ENCODE measurements around the gene MRPL53. TPM values are rescaled to one million over a fixed set of nuclear protein-coding genes. Genes with fewer than 3 reads are reported as not detected.

The MRPL53 gene
- total and polyA plus RNA-seq, 9 of the 15 experiments (the other 6 are each of a cell fraction or from before 2014, with no cell fraction given), result 11.5 to 87.9 (median 41.1) TPM

DNA sequence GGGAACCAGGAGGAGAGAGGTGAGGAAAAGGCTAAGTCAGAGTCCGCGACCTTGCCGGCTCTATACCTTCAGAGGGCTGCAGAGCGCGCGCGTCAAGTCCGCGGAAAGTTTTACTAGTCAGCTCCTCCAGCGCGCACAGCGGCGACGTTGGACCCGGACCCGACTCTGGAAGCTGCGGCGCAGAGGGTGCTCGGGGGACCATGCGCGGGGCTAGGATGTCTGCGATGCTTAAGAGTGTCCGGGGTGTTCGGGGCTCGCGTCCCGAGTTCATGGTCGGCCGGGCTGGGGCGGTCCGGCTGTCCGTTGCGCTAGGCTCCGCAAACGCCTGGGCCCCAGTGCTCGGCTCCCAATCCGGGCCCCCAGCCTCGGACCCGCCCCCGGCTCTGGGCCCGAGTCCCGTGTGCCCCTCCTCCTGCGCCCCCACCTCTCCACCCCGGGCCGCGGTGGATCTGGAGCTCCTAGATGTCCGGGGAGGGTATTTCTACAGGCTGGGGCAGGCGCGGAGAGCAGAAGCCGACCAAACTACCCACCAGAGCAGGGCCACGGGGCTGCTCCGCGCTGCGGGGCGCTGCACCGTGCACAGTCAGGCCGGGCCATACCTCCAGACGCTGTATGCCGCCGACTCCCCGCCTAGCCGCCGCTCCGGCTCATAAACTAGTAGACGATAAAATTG, 26.9 kb upstream of the MRPL53 start, which contains the start of gene LBX2:
Gene LBX2 (minus strand): TSS at position 337 of the 673 bp plus-strand sequence. CDS start 66 bp downstream, at position 271.
- Histone ChIP-seq H3K9me3 (replicated peaks; ENCODE audit: control insufficient read depth, insufficient read depth, low read depth, low read length) (no peaks in the 10 kb centered on the region), H3K4me1 (replicated peaks in 1 of 2; ENCODE audit: control insufficient read depth in 2 of 2, insufficient read depth in 2 of 2, low read length in 2 of 2) (peaks cover 15 to 50% of the 10 kb centered on the region in 2 experiments; a peak in 4 of 5 replicates), H3K27ac (ENCODE audit: extremely low read depth, low read depth, low read length) (no peak within 1 kb of the TSS), H3K4me3 (no peak within 1 kb of the TSS), H4K20me1 (replicated peaks; ENCODE audit: control insufficient read depth, insufficient read depth, low read length) (no peaks in the 10 kb centered on the region), H3K36me3 (ENCODE audit: control insufficient read depth, insufficient read depth, low read length) (peaks cover under 1% of the 10 kb centered on the region; the same call in 1 of the 3 replicates), H3K4me2 (ENCODE audit: insufficient read depth, low read length) (no peak within 1 kb of the TSS), H3K79me2 (ENCODE audit: control insufficient read depth, insufficient read depth, low read length) (peaks cover 19% of the 10 kb centered on the region), H3K9me1 (ENCODE audit: control insufficient read depth, insufficient read depth, low read length) (no peaks in the 10 kb centered on the region), H3K9ac (ENCODE audit: insufficient read depth in 1 of 2, low read depth in 2 of 2, low read length in 2 of 2) (no peak within 1 kb of the TSS), H2AFZ (ENCODE audit: low read depth, low read length) (no peak within 1 kb of the TSS), H3K27me3 (ENCODE audit: control insufficient read depth in 2 of 2, insufficient read depth in 2 of 2, low read length in 2 of 2) (no peaks in the 10 kb centered on the region)
- in situ Hi-C loops (cut with MboI) (no loop called here), intact Hi-C loops (cut with micrococcal nuclease) (no loop called here)
- BruUV-seq (replicated peaks), result no TSS peak
- POLR2A ChIA-PET, result interaction anchor here (0.7 to 2.4 kb wide), 3 partner anchors 9 to 1114 kb away, joined by 3 to 13 read pairs (median 13); partner anchors contain the start of gene ALMS1
- DNase-seq (ENCODE audit: extremely low read depth in 1 of 4, low spot score in 3 of 4), result no peak
- WGBS (ENCODE audit: insufficient coverage, low coverage, missing lambda C conversion rate), result 96% methylated on average over 30 of the region's 65 CpGs
- TF ChIP-seq PCBP1 (IDR thresholded peaks at IDR 0.05; ENCODE audit: low read depth, low read length, poor library complexity, severe bottlenecking) (no peak), POLR2G (IDR thresholded peaks at IDR 0.05; ENCODE audit: low read depth, low read length) (peak; percentile 75), HDAC3 (IDR thresholded peaks at IDR 0.05; ENCODE audit: borderline replicate concordance, partially characterized antibody) (no peak)
- TF ChIP-seq, protein P1, sequence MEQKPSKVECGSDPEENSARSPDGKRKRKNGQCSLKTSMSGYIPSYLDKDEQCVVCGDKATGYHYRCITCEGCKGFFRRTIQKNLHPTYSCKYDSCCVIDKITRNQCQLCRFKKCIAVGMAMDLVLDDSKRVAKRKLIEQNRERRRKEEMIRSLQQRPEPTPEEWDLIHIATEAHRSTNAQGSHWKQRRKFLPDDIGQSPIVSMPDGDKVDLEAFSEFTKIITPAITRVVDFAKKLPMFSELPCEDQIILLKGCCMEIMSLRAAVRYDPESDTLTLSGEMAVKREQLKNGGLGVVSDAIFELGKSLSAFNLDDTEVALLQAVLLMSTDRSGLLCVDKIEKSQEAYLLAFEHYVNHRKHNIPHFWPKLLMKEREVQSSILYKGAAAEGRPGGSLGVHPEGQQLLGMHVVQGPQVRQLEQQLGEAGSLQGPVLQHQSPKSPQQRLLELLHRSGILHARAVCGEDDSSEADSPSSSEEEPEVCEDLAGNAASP (IDR thresholded peaks at IDR 0.05), result no peak
- CTCF ChIA-PET (ENCODE audit: low intra/inter-chr PET ratio), result no interaction called here
- no peak for ATAC-seq
- FAIRE-seq, result no peak
